SH-SY5Y (cell line): ENCODE measurements around the gene ADARB2.

Experiments used
- GATA2 ChIP-seq: IDR thresholded peaks from 2 replicates; pipeline ENCODE4 v1.6.1; 2011; ENCODE audit warnings: mild to moderate bottlenecking, low read depth, low read length
- GATA3 ChIP-seq: IDR thresholded peaks from 2 replicates; pipeline ENCODE4 v1.6.1; 2011; ENCODE audit warnings: low read depth, mild to moderate bottlenecking, low read length, moderate library complexity

GRCh38 chr10:1182280-1183032 lies 554.9 kb downstream of the ADARB2 start:
- TF ChIP-seq GATA2, result no peak
- TF ChIP-seq GATA3, result no peak
